COR-L47 (cell line): ENCODE measurements around the gene RNF222.

Experiments
- DNase-seq: peaks from one replicate; lab custom pipeline; 2025; lab: John Stamatoyannopoulos, UW

The RNF222 gene

GRCh38 chr17:8345052-8345690 is 52.5 kb downstream of the RNF222 start:
- DNase-seq: no peak

GRCh38 chr17:8341456-8341855 is 56.2 kb downstream of the RNF222 start:
- no peak for DNase-seq
